MM.1S (cell line): ENCODE measurements around the gene FAU.

Source experiments
- DNase-seq: peaks from one replicate; pipeline ENCODE4 v3.0.0-alpha.2; 2015
- H2AFZ ChIP-seq: fragments of 300-600 bp; sonication (generic); 2 replicates; pipeline ENCODE4 v1.6.0; 2016; ENCODE audit warnings: antibody characterized with exemption, low read length
- H3F3A ChIP-seq: fragments of 300-600 bp; sonication (generic); 2 replicates; pipeline ENCODE4 v1.6.1; 2016; ENCODE audit warnings: mild to moderate bottlenecking, antibody characterized with exemption, low read length, moderate library complexity, mixed read lengths; ENCODE audit not compliant: insufficient read depth
- H3K27ac ChIP-seq: fragments of 300-600 bp; sonication (generic); 2 replicates; pipeline ENCODE4 v1.5.1; 2016; ENCODE audit warnings: mild to moderate bottlenecking, low read length
- H3K27me3 ChIP-seq: fragments of 300-600 bp; sonication (generic); replicated peaks from 2 replicates; pipeline ENCODE4 v1.6.0; 2016; ENCODE audit warnings: low read length; ENCODE audit not compliant: insufficient read depth
- H3K36me3 ChIP-seq: fragments of 300-600 bp; sonication (generic); replicated peaks from 2 replicates; pipeline ENCODE4 v1.6.1; 2016; ENCODE audit warnings: mild to moderate bottlenecking, low read length, mixed read lengths; ENCODE audit not compliant: insufficient read depth
- H3K4me1 ChIP-seq: fragments of 300-600 bp; sonication (generic); 2 replicates; pipeline ENCODE4 v1.6.1; 2016; ENCODE audit warnings: low read length, mixed read lengths
- H3K4me2 ChIP-seq: fragments of 300-600 bp; sonication (generic); 2 replicates; pipeline ENCODE4 v1.6.0; 2016; ENCODE audit warnings: low read depth, low read length
- H3K4me3 ChIP-seq: fragments of 300-600 bp; sonication (generic); 2 replicates; pipeline ENCODE4 v1.5.1; 2016; ENCODE audit warnings: low read length, mixed read lengths
- H3K79me2 ChIP-seq: fragments of 300-600 bp; sonication (generic); 2 replicates; pipeline ENCODE4 v1.6.1; 2016; ENCODE audit warnings: mixed run types, low read length, mixed read lengths
- H3K9ac ChIP-seq: fragments of 300-600 bp; sonication (generic); 2 replicates; pipeline ENCODE4 v1.6.1; 2016; ENCODE audit warnings: low read length, mixed read lengths
- H3K9me2 ChIP-seq: fragments of 300-600 bp; sonication (generic); replicated peaks from 2 replicates; pipeline ENCODE4 v1.6.1; 2016; ENCODE audit warnings: mild to moderate bottlenecking, low read length, mixed read lengths; ENCODE audit not compliant: insufficient read depth
- H3K9me3 ChIP-seq: fragments of 300-600 bp; sonication (generic); replicated peaks from 2 replicates; pipeline ENCODE4 v1.6.1; 2016; ENCODE audit warnings: mild to moderate bottlenecking, low read length, mixed read lengths; ENCODE audit not compliant: insufficient read depth
- H4K20me1 ChIP-seq: fragments of 300-600 bp; sonication (generic); 2 replicates; pipeline ENCODE4 v1.6.1; 2016; ENCODE audit warnings: mild to moderate bottlenecking, low read length, moderate library complexity, mixed read lengths; ENCODE audit not compliant: insufficient read depth
- EZH2 ChIP-seq: fragments of 300-600 bp; sonication (generic); optimal IDR thresholded peaks from 2 replicates; pipeline ENCODE3; 2017; ENCODE audit warnings: low read depth, mild to moderate bottlenecking, antibody characterized with exemption, low read length, mixed read lengths
- EZH2phosphoT487 ChIP-seq: fragments of 300-600 bp; sonication (generic); IDR thresholded peaks from 2 replicates; pipeline ENCODE4 v1.6.1; 2018; ENCODE audit warnings: antibody characterized with exemption, low read length
- TF ChIP-seq, protein P1 (sequence below): fragments of 300-600 bp; sonication (generic); IDR thresholded peaks from 2 replicates; pipeline ENCODE4 v1.5.1; 2016; ENCODE audit warnings: antibody characterized with exemption, low read length, mixed read lengths

Gene FAU

DNA sequence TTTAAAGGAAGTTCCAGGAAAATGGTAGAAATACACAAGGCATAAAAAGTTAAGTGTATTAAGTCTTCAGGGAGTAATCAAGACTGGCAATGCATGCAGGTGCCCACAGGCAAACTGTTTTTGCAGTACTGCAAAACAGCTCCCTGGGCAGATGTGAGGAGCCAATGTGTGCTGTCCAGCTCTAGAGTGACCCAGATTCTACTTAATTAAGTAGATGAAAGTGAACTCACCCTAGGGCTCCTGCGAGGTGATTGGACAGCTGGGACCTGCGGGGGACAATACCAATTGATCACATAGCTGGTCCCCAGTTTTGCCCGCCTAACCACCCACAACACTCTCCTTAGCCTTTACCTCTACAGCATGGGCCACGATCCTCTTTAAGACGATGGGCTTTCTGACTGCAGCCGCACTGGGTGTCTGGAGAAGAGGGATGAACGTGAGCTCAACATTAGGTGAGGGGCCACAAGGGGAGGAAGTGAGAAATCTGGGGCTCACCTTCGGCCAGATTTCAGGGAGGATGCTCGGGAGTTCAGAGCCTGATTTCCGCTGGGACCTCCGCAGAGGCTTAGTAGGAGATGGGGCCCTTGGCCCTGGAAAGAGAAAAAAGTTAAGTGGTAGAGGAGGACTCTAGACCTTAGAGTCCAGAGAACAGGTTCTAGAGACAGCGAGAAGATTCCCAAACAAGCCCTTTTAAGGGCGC is 38.6 kb downstream of the FAU start:
- peak overlapping the region; percentile 84 for H3K4me3 ChIP-seq
- H4K20me1 ChIP-seq, result no peaks in the 10 kb centered on the region
- no peak for DNase-seq
- H3K9ac ChIP-seq, result peak overlapping the region; percentile 88
- peaks cover 30% of the 10 kb centered on the region for H3F3A ChIP-seq
- peaks cover 57% of the 10 kb centered on the region for H3K4me1 ChIP-seq
- no peaks in the 10 kb centered on the region for H3K9me2 ChIP-seq
- no peak for TF ChIP-seq EZH2
- TF ChIP-seq, protein P1, sequence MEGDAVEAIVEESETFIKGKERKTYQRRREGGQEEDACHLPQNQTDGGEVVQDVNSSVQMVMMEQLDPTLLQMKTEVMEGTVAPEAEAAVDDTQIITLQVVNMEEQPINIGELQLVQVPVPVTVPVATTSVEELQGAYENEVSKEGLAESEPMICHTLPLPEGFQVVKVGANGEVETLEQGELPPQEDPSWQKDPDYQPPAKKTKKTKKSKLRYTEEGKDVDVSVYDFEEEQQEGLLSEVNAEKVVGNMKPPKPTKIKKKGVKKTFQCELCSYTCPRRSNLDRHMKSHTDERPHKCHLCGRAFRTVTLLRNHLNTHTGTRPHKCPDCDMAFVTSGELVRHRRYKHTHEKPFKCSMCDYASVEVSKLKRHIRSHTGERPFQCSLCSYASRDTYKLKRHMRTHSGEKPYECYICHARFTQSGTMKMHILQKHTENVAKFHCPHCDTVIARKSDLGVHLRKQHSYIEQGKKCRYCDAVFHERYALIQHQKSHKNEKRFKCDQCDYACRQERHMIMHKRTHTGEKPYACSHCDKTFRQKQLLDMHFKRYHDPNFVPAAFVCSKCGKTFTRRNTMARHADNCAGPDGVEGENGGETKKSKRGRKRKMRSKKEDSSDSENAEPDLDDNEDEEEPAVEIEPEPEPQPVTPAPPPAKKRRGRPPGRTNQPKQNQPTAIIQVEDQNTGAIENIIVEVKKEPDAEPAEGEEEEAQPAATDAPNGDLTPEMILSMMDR, result no peak
- TF ChIP-seq EZH2phosphoT487, result no peak
- peaks cover 3% of the 10 kb centered on the region; the same call in 1 of the 2 replicates for H3K36me3 ChIP-seq
- peak overlapping the region; percentile 85 for H3K4me2 ChIP-seq
- H2AFZ ChIP-seq, result peak overlapping the region; percentile 71
- peak overlapping the region; percentile 74 for H3K27ac ChIP-seq
- H3K79me2 ChIP-seq, result peaks cover 93% of the 10 kb centered on the region
- no peaks in the 10 kb centered on the region for H3K9me3 ChIP-seq
- no peaks in the 10 kb centered on the region for H3K27me3 ChIP-seq

DNA sequence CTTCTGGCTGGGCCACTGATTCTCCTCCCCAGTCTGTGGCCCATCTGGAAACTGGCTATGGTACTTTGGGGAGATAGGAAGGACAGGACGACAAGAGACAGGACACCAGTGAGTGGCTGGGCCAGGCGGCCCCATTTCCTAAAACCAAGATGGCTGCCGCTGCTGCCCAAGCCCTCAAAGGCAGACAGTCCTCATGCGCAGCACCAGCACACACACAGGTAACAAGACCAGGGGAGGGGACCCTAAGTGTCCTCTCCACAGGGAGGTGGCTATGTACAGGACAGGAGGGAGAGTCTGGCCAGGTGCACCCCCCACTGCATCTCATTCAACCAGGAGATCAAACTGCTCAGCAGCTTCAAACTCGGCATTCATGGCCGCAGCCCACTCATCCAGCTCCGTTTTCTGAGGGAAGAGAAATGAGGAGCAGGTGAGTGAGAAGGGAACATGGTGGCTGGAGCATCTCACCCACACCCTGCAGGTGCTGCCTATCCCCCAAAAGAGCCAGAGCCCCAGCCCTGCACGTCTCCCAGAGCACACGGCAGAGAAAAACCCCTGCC is 43.1 kb downstream of the FAU start:
- DNase-seq, result no peak
- Histone ChIP-seq H4K20me1 (no peaks in the 10 kb centered on the region), H3K4me1 (peaks cover 30% of the 10 kb centered on the region), H3K9me2 (no peaks in the 10 kb centered on the region), H3K9ac (no peak overlapping the region), H2AFZ (no peak overlapping the region), H3F3A (peaks cover 18% of the 10 kb centered on the region; the same call in 1 of the 2 replicates), H3K4me2 (peak overlapping the region; percentile 12; the same call in 1 of the 2 replicates), H3K4me3 (no peak overlapping the region), H3K9me3 (no peaks in the 10 kb centered on the region), H3K27ac (peak overlapping the region; percentile 37; the same call in 1 of the 2 replicates), H3K79me2 (peaks cover 70% of the 10 kb centered on the region), H3K36me3 (0 out of 2 replicates have a peak, but pooled peaks cover 6% of the 10 kb centered on the region), H3K27me3 (no peaks in the 10 kb centered on the region)
- TF ChIP-seq EZH2 (no peak), EZH2phosphoT487 (no peak)
- TF ChIP-seq, protein P1, result no peak

DNA sequence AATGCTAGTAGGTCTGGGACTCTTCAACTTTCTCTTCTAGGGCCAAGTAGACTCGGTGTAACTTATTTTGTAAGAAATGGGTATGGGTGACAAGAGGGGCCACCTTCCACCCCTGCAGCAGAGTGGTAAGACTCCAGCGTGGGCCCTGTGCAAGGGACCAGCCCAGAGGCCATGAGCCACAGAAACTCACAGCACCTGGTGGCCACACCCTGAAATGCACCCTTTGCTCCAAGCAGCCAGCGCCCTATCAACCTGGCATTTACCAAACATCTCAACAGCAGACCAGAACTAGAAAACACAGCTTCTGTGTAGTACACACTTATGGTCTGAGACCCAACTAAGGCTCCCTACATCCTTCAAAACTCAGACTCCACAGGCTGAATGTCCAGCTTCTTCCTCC is 43.8 kb downstream of the FAU start:
- no peaks in the 10 kb centered on the region for H3K9me3 ChIP-seq
- peaks cover 63% of the 10 kb centered on the region for H3K79me2 ChIP-seq
- no peak for TF ChIP-seq EZH2
- TF ChIP-seq, protein P1, result peak; percentile 76
- no peak overlapping the region for H2AFZ ChIP-seq
- H3F3A ChIP-seq, result peaks cover 18% of the 10 kb centered on the region; the same call in 1 of the 2 replicates
- no peak overlapping the region for H3K4me3 ChIP-seq
- no peaks in the 10 kb centered on the region for H3K9me2 ChIP-seq
- H3K27me3 ChIP-seq, result no peaks in the 10 kb centered on the region
- no peak overlapping the region for H3K4me2 ChIP-seq
- peak overlapping the region; percentile 37; the same call in 1 of the 2 replicates for H3K27ac ChIP-seq
- 0 out of 2 replicates have a peak, but pooled peaks cover 6% of the 10 kb centered on the region for H3K36me3 ChIP-seq
- no peak overlapping the region for H3K9ac ChIP-seq
- H4K20me1 ChIP-seq, result no peaks in the 10 kb centered on the region
- H3K4me1 ChIP-seq, result peaks cover 30% of the 10 kb centered on the region
- peak; percentile 65 for DNase-seq
